Fibroblast of skin of back (primary cell): Measurements from ENCODE around the gene NEB.
"Not testable (repeated sequence)": the region's sequence is repeated elsewhere in the genome, so short reads cannot be mapped to it uniquely, and the experiment has no call there.

Experiments
- DNase-seq: peaks from one replicate; pipeline ENCODE4 v3.0.0-alpha.2; 2013

The NEB gene

DNA sequence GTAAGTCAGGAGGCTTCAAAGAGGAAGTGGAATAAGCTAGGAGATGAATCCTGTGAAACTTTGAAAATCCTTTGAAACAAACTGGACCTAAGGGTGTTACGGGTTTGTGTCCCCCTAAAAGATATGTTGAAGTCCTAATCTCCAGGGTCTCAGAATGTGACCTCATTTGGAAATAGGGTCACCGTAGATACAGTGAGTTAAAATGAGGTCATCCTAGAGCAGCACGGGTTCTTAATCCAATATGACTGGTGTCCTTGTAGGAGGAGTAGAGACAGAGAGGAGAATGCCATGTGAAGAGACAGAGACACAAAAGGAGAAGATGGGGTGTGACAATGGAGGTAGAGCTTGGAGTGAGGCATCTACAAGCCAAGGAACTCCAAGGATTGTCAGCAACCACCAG is 26.9 kb upstream of the NEB start:
- no peak for DNase-seq

DNA sequence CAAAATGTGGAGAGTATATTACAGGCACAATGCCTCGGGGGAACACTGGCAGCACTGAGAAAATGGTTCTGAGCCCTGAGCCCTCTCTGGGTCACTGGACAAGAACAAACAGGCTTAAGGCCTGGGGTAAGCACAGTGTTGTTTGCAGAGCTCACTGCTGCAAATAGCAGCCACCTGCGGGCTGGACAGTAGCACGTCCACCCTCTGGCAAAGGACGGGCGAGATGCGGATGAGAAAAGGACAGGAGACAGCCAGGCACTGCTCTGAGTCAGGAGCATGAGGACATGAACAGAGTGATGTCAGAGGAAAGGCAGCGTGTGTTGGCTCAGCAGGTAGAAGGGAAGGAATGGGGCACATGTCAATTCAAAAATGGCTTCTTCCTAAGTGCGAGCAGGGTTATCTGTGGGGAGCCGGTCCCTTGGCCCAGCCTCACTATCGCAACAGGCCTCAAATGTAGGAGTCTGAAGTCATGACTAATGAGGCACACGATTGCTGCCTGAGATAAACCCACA is 25.9 kb upstream of the NEB start:
- DNase-seq, result no peak

DNA sequence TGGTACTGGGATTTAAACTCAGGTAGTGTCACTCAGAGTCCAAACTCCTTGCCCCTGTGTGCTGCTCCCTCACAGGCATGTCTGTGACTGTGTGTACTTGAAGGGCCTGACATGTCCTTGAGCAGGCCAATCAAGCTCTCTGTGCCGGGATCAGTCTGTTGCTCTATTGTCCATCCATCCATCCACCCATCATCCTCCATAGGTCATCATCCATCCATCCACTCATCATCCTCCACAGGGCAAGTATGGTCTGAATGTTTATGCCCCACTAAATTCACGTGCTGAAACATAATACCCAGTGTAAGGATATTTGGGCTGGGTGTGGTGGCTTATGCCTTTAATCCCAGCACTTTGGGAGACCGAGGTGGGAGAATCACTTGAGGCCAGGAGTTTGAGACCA is 24.5 kb upstream of the NEB start:
- no peak for DNase-seq

DNA sequence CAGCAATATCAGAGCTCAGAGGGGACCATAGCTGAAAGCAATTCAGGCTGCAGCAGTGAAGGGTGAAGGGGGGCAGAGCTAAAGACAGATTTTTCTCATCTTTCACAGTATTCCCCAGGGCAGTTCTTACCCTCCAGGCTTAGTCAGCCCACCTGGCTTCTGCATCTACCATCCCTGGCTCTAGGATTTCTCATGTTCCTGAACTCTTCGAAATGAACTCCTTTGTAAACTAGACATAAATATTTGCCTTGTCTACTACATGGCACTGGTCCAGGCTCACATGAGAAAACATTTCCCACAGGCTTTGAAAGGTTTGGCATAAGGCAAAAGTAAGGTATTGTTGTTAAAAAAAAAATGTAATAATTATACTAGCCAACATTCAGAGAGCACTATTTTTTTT is 23.6 kb upstream of the NEB start:
- no peak for DNase-seq

DNA sequence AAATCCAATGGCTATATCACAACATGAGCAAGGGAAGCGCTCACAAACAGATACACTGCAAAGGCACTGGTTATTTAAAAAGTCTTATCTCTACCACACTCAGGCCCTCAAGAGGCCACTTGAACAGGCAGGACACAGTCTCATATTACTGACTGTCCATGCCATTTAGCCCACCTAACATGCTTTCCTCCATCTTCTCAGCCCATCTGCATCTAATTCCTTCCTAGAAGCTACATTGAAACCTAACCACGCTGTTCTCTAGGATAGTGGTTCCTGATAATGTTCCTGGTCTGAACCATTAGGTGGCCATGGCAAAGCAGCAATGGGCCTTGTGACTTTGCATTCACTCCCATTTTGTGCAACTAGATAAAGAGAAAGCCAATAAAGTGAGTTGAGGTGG is 22.5 kb upstream of the NEB start:
- no peak for DNase-seq

DNA sequence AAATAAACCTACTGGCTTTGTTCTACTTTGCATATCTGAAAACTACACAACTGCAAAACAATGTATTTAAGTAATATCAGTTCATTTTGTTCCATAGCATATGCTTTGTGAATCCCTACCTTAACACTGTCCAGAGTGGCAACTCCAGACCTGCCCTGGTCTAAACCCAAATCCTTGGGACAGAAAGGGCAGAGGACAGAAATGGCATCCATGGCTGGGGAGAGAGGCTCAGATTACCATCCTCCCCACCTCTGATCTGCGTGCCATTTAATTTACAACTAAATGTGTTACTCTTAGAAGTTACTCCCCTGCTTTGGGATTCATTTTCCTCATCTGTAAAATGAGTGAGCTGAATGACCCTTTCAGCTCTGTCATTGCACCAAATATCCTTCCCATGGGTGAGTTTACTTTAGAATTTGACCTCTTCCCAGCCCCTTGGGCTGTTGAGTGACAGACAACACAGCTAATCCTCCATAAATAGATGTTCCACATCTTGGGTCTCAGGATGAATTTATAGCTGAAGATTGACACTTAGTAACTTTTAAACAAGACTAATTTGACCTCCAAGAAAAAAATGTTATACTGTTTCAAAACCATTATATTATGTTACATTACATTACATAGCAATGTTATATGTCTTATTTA is 20.1 kb upstream of the NEB start:
- DNase-seq, result no peak

DNA sequence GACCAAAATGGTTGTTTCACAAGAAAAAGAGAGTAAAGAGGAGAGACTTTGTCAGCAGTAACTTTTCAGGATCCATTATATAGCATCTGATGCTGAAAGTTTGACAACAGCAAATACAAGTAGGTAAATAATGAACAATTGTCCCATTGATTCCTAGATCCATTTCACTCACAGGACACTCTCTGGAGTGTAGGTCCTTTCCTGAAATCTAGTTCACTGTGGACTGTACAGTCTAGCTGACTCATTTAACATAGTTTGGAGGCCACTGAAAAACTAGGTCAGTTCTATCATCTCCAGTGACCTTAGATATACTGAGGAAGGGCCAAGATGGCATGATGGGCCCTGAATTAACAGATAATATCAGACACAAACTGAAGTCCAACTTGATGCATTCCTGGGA is 19.3 kb upstream of the NEB start:
- DNase-seq, result no peak

DNA sequence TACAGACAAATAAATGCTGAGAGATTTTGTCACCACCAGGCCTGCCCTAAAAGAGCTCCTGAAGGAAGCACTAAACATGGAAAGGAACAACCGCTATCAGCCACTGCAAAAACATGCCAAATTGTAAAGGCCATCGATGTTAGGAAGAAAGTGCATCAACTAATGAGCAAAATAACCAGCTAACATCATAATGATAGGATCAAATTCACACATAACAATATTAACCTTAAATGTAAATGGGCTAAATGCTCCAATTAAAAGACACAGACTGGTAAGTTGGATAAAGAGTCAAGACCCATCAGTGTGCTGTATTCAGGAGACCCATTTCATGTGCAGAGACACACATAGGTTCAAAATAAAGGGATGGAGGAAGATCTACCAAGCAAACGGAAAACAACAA is 11.0 kb upstream of the NEB start:
- DNase-seq, result not testable (repeated sequence)

DNA sequence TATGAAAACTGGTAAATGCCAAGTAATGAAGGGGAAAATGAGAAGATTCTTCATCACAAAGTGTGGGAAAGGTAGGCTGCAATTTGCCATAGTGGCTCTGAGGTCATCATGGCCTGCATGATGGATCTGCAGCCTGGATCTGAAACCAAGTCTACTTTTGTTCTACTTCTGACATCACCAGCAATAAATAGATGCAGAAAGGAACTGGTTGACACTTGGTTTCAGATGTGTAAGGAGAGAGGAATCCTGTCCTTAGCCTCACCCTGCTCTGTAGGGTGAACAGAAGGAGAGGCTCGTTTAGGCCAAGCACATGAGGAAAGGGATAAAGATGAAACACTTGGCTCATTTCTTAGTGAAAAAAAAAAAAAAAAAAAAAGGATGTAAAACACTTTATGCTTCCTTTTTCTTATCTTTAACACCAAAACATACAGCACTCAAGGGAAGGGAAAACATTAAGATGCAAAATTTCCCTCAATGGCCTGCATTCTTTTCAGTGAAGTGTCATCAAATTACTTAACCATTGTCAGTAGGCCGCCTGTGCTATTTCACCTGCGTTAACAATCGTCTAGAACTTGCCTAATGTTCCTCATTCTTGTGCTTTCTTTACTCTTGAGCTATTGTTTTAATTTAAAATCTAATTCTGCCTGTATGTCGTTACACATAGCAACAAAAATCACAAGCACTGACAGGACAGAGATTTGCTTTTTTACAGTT is 3.9 kb downstream of the NEB start:
- peak; percentile 10 for DNase-seq

DNA sequence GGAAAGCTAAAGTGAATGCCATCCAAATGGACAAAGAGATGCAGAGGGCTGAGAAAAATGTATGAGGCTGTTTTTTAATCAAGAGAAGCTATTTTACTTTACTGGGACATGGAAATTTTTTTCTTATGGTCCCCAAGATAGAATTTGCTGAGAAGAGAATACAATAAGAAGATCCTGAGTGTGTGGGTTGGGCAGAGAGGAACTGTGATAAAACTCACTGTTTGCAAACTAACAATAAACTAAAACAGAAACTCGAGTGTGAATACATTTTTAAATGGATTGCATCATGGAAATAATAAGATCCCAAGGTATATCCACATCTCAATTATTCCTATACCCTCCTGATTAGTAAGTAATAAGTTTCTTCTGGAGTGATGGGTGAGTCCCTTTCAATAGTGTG is 4.4 kb downstream of the NEB start:
- no peak for DNase-seq

DNA sequence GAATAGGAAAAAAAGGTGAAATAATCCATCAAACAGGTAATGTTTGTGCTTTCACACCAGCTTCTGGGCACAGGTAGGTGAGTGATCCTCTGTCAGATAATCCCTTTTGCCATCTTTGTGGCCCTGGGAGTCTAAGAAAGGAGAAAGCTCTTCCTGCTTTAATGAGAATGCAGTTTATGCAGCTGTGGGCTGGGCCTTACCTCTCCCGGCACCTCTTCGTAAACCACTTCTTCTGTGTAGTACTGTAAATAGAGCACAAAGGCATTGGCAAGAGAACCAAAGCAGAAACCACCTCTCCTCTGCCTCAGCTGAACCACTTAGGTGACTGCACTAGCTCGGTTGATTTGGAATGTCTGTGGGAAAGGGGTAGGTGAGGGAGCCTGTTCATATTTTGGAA is 4.9 kb downstream of the NEB start:
- no peak for DNase-seq

DNA sequence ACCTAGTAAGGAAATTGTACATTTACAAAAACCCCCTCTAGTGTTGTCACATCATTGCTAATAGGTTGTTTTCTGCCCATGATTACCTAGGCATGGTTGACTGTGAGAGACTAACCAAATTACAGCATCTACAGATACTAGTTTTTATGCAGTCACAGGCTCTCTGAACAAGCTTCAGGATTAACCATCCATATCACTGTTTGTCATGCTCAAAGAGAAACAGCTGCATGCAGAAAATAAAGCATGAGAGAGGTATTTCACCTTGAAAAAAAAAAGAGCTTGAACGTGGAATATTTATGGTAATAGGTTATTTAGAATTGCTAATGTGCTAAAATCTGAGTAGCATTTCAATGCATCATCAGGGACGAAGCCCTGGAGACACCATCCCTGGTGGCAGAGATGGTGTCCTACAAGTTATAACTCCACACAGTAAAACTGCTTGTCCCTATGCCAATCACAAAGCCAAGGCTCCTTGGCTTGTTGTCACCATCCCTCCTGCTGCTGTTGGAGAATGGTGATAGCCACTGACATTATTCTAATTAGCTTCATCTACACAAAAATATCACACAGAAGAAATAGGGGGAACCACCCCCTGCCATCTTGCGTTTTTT is 5.4 kb downstream of the NEB start:
- no peak for DNase-seq

DNA sequence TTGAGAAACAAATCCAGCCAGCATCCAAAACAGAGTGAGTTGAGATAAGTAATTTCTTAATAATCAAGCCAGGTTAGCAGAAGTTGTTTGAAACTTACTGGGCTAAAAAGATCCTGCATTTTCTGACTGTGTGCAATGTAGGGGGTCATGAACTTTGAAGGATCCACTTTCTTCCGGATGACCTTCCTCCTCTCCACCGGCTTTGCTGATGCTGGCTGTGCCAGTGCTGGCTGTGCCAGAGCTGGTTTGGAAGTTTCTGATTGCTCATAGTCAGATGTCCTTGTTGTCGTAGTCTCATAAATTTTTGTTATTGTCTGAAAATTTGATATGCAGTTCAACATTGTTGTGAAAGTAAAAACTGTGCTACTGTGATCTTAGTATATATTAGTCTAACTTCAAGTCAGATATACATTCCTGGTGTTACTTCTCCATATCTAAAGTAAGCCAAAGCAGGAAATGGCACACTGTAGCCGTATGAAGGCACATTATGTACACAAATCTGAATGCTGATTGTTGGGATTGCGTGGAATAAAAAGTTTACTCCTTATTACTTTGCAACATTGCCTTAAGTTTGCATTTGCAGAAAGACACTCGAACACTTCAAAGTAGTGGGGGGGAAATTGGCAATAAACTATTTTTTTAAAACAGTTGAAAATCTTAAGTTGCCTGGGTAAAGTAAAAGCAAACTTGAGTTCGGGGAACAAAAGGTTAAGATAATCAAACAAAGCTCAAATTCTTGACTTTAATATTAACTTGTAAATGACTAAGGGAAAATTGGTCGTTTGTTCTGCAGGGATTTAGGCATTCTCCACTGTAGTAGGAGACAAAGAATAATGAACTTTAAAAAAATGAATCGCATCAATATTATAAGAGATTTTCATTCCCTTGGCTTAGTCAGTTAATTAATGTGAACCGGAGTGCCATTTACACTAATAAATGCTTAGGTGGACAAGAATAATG is 6.4 kb downstream of the NEB start:
- no peak for DNase-seq

DNA sequence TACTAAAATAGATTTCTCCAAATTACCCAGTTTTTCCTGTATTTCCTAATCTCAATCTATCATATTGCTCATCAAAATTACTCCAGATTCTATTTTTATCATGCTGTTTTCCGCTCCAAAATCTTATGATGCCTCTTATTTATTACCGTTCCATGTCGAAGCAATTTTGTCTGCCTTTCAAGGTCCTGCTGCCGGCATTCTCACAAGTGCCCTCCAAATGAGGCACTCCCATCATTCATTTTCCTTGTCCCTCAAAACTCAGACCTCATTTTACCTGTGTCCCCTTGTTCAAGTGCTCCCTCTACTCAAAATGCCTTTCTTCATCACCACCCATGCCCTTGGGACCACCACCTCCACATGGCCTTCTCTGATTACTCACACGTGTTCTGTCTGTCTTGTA is 13.1 kb downstream of the NEB start:
- DNase-seq, result no peak

DNA sequence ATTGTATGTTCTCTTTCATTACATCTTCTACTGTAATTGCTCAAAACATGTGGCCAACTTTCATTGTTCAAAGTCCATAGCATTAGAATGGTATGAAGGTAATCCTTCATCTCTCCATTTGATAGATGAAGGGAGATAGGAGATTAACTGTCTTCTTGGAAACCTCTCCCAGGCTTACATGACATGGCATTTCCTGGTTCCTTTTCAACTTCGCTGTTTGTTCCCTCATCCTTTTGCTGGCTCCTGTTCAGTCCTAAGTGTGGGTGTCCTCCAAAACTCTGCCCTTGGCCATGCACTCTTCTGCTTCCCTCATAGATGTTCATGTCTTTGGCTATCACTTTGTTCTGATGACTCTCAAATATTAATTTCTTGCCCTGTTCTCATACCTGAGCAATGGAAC is 13.8 kb downstream of the NEB start:
- DNase-seq, result no peak

DNA sequence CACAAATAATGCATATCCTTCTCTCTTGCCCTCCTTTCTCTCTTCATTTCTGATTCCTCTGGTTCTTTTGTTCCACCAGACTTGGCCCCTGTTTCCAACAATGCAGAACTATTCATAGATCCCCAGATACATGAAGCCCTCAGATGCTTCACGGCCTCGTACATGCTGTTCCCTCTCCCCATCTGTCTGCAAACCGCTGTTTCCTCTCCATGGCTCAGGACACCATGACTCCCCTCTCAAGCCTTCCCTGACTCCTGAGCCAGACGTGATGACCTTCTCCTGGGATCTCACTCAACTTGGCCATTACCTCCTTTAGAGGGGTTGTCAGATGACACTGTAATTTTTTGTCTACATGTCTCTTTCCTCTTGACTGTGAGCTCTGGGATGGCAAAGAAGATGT is 15.5 kb downstream of the NEB start:
- no peak for DNase-seq

DNA sequence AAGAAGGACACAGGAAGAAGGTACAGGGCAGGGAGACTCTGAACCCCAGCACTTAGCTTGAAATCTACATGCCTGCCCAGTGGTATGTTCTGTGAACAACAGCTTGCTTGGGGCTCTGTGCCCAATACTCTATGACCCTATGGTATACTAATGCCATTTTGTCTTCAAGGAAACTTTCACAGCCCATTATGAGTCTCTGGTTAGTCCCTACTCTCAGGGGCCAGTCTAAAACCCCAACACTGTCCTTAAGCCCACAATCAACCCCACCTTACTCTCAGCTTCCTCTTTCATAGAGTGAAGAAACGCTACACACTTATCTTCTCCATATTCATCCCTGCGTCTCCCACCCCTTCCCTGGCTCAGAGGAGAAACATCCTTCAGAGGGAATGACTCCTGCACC is 16.0 kb downstream of the NEB start:
- DNase-seq, result no peak

DNA sequence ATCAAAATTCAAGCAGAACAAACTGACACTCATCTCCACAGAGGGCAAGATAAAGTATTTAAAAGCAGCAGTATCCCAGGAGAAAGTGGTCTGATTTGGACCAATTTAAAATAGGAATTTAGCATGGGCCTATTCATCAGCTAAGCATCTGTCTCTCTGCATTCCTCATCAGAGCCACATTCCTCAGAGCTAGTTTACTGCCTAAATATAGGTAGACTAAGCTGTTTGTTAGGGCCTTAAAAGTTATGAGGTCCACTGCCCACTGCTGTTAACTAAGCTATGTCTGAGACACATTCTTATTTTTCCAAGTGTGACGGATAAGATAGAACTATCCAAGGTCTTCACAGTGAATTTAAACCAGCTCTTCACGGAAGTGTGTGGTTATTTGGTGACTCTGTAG is 17.6 kb downstream of the NEB start:
- peak; percentile 34 for DNase-seq

DNA sequence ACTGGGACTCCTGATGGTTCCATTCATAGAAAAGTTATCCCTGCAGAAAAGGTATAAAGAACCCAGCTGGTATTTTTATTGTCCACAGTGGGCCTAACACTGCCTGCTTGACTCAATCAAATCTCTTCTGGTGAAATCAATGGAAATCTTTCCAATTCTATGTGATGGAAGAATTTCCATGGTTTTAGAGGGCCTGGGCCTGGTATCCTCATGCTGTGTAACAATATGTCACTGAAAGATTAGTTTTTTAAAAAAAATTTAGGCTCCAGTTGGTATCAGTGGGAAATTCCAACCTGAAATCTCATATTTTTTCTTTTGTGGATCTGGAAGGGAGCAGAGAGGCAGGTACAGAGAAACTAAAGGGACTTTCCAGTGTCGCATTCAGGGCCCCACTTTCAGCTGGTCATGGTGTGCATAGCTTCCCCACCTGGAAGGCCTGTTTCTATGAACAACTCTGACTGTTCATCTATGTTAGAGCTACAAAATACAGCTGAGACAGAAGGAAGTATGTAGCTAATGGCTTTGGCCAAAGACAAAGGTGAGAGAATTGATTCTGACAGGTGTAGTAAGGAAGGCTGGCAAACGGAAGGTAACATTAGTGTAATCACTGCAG is 20.9 kb downstream of the NEB start:
- DNase-seq, result no peak

DNA sequence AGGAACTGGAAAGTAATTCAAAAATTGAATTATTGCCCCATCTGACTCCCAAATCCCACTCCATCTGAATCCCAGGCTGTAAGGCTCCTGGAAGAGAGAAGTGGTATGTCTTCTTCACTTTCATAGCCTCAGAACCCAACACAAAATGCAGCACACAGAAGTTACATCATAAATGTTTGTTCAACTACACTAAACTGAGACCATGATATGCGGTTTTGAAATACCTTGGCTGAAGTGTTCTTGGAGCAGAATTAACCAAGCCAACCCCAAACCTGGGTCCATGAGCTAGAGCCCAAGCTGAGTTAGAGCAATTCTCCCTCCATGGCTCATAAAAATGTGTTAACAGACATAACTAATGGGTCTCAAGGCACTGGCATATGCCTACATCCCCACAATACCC is 23.3 kb downstream of the NEB start:
- DNase-seq, result no peak

DNA sequence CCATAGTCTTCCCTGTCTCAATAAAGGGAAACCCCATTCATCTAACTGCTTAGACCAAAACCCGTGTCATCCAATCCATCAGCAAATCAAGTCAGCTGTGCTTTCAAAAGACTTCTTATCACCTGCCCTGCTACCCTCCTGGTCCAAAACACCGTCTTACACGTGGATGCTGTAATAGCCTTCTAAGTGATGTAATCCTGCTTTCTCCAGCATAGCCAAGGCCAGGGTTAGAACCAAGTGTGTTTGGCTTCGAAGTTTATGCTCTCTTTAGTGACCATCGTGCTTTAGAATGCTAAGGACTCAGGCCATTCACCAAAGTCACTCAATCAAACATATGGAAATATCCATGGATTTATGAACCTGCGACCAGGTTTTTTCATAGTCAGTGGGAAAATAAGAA is 25.5 kb downstream of the NEB start:
- DNase-seq, result no peak

DNA sequence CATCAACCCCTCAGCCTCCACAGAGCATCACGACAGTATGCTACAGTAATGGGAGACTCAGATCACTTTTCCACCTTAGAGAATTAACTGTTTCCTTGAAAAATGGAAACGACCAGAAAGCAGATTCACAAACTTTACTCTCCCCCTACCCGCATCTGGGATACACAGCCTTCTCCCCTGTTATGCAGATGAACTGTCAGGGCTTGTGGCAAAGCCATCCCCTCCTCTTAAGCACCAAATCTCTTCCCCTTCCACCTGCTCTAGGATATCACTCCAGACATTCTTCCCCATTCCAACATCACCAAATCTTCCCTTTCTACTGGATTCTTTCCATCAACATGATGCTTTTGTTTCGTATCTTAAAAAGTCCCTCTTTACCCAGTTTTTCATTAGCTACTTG is 26.4 kb downstream of the NEB start:
- no peak for DNase-seq
